HL-60/S4 treated with retinoic acid at 250 ng/mL for 4 days and 3 days (cell line): ENCODE data around the gene SP2.

ENCODE experiments used
- in situ Hi-C: fragments of 300-500 bp; cut with MboI; formaldehyde crosslinking; loops from 2 replicates; pipeline ENCODE4 v1.7.0; 2022; ENCODE audit warnings: low sequenced_read_pairs

SP2 gene

DNA sequence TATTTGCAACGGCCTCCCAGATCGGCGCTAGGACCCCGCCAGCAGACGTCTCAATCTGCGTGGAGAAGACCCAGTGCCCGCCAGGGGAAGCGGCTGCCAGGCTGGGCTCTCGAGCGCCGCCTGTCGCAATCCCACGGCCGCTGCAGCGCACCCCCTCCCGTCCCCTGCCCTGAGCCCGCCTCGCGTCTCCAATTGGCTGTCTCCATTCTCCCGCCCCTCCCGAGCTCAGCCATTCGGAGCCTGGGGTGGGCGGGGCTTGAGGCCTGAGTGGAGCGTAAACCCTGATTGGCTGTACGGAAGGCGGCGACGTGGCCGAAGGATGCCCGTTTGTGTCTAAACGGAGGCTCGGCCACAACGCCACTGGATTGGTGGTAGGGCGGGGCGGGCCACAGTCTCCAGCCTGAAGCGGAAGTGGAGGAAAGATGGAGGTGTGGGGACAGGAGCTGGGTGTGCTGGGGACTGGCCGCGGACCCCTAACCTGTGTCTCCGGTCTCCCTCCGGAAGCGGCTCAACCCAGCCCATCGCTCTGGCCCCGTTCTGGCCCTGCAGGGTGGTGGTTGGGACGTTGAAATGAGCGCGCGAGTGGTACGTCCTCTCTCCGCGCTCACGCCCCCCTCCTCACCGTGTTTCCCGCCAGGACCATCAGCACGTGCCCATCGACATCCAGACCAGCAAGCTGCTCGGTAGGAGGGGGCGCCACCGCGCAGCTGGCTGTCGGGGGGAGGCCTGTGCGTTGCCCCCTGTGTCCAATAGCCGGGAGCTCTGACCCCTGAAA lies 74.9 kb downstream of the SP2 start, which contains the start of gene CDK5RAP3:
Gene CDK5RAP3 (plus strand): TSS at position 389 of the 775 bp plus-strand sequence. CDS start 34 bp downstream, at position 423.
- in situ Hi-C loops, result no loop called here

DNA sequence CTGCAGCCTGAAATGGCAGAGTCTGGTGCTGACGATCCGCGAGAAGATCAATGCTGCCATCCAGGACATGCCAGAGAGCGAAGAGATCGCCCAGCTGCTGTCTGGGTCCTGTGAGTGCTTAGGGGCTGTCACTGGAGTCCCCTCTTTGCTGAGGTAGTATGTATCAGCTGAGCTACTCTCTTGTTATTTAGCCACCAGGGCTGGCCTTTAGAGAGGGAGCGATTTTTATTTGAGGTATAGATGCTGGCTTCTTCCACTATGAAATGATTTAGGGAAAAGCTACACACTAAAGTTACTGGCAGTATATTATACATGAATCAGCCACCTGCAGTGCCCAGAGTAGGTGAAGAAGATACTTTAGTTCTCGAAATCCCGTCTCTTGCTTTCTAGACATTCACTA lies 77.5 kb downstream of the SP2 start:
- in situ Hi-C loops, result no loop called here

DNA sequence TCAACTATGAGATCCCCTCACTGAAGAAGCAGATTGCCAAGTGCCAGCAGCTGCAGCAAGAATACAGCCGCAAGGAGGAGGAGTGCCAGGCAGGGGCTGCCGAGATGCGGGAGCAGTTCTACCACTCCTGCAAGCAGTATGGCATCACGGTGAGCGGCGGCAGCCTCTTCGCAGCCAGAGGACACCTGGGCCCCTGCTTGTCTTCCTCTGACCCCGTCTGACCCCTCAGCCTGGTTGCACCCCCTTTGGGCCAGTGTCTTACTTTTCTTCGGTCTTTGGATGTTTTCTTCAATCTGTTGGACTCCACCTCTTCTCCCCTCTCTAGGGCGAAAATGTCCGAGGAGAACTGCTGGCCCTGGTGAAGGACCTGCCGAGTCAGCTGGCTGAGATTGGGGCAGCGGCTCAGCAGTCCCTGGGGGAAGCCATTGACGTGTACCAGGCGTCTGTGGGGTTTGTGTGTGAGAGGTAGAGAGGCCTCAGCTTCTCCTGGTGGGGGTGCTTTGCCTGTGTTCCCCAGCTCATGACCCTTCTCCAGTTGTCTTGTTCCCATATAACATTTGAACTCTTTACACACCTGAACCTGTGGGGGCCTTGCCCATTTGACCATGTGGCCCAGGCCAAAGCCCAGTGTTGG lies 79.3 kb downstream of the SP2 start:
- in situ Hi-C loops, result no loop called here

DNA sequence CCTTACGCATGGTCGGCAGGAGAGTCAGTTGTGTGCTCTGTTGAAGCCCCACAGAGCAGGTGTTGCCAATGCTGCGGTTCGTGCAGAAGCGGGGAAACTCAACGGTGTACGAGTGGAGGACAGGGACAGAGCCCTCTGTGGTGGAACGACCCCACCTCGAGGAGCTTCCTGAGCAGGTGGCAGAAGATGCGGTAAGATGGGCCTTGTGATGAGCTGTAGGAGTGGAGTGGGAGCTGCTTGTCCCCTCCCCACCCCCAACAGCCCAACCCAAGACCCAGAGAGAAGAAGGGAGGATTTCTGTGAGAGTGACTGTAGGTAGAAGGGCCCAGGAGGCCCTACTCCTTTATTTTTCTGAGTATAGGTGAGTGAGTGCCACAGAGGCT lies 79.8 kb downstream of the SP2 start:
- in situ Hi-C loops, result no loop called here

DNA sequence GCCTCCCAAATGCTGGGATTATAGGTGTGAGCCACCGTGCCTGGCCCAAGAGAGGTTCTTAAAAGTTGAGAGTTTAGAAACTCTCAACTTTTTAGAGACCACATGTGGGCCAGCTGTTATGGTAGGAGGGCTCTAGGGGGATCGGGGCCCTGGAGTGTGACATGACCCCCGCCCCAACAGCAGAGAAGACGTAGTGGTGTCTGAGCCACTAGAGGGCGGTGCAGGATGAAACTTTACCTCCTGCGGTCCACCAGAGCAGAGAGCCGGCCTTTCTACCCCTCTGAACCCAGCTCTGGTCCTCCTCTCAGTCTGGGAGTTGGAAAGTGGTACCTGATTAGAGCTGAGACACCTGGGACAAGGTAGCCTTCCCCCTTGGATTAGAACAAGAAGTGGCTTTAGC lies 82.3 kb downstream of the SP2 start:
- in situ Hi-C loops, result no loop called here
